HepG2 (cell line): ENCODE measurements around the gene RNU4-1. TPM values are rescaled to one million over a fixed set of nuclear protein-coding genes. Genes with fewer than 3 reads are reported as not detected.
A peak's percentile ranks its signal among the peaks of the same experiment; 100 is the strongest.

Experiments
- CEBPB ChIP-seq: IDR thresholded peaks from 2 replicates; pipeline ENCODE4 v1.6.1; 2011; ENCODE audit warnings: low read depth, low read length, improper control_type of control experiment, borderline replicate concordance
- GTF3A ChIP-seq: sonication (generic); formaldehyde crosslinking; conservative IDR thresholded peaks from 2 replicates; pipeline ENCODE4 v1.4.0; 2020; ENCODE audit warnings: mild to moderate bottlenecking, missing genetic modification reagents
- KAT7 ChIP-seq: IDR thresholded peaks from 2 replicates; pipeline ENCODE4 v1.6.1; 2018; ENCODE audit warnings: borderline replicate concordance, missing compliant biosample characterization
- KLF12 ChIP-seq: sonication (generic); formaldehyde crosslinking; IDR thresholded peaks from 2 replicates; pipeline ENCODE4 v1.4.0; 2020; ENCODE audit warnings: missing genetic modification reagents, borderline replicate concordance
- NR1H2 ChIP-seq: sonication (generic); formaldehyde crosslinking; IDR thresholded peaks from 2 replicates; pipeline ENCODE4 v1.8.1; 2022; ENCODE audit warnings: low read depth, missing genetic modification reagents, borderline replicate concordance
- NRL ChIP-seq: sonication (generic); formaldehyde crosslinking; IDR thresholded peaks from 2 replicates; pipeline ENCODE4 v1.5.0; 2020; ENCODE audit warnings: missing genetic modification reagents, mild to moderate bottlenecking, moderate library complexity, borderline replicate concordance
- POLR2A ChIP-seq, 2 experiments: IDR thresholded peaks; 2 replicates each; pipeline ENCODE4 v1.6.1; 2011; ENCODE audit warnings: low read depth in 2 of 2, low read length in 2 of 2, mild to moderate bottlenecking in 1 of 2, moderate library complexity in 1 of 2; ENCODE audit not compliant: insufficient read depth in 1 of 2
- RBM22 ChIP-seq: fragments of 200-400 bp; formaldehyde crosslinking; optimal IDR thresholded peaks from 2 replicates; pipeline ENCODE3; 2017; ENCODE audit warnings: mild to moderate bottlenecking, low read length, moderate library complexity
- SOX13 ChIP-seq, 3 experiments: fragments of 450-650 bp in 1 of 3; sonication (generic) in 1 of 3; formaldehyde crosslinking in 1 of 3; IDR thresholded peaks in 2 of 3; conservative IDR thresholded peaks in 1 of 3; 2 replicates each; pipeline versions ENCODE4 v1.5.0 to v1.6.1; 2016 to 2020; ENCODE audit warnings: antibody characterized with exemption in 1 of 3, mild to moderate bottlenecking in 1 of 3, missing compliant biosample characterization in 1 of 3, missing genetic modification reagents in 1 of 3, moderate library complexity in 1 of 3
- SP5 ChIP-seq: IDR thresholded peaks from 2 replicates; pipeline ENCODE4 v1.6.1; 2016; ENCODE audit warnings: low read depth, borderline replicate concordance
- SYNCRIP ChIP-seq: fragments of 200-400 bp; formaldehyde crosslinking; IDR thresholded peaks from 2 replicates; pipeline ENCODE4 v1.6.1; 2018; ENCODE audit warnings: mild to moderate bottlenecking, low read depth, low read length; ENCODE audit not compliant: insufficient read depth
- TSC22D2 ChIP-seq: sonication (generic); formaldehyde crosslinking; IDR thresholded peaks from 2 replicates; pipeline ENCODE4 v1.5.1; 2020; ENCODE audit warnings: missing genetic modification reagents, mild to moderate bottlenecking, borderline replicate concordance
- U2AF2 ChIP-seq: fragments of 200-400 bp; formaldehyde crosslinking; IDR thresholded peaks from 2 replicates; pipeline ENCODE4 v1.6.1; 2017; ENCODE audit warnings: low read depth, mild to moderate bottlenecking, low read length
- ZFP41 ChIP-seq: sonication (generic); formaldehyde crosslinking; IDR thresholded peaks from 2 replicates; pipeline ENCODE4 v1.4.0; 2020; ENCODE audit warnings: mild to moderate bottlenecking, missing genetic modification reagents, borderline replicate concordance
- ZNF20 ChIP-seq: sonication (generic); formaldehyde crosslinking; IDR thresholded peaks from 2 replicates; pipeline ENCODE4 v1.4.0; 2020; ENCODE audit warnings: mild to moderate bottlenecking, moderate library complexity, missing genetic modification reagents
- ZNF282 ChIP-seq: fragments of 450-650 bp; IDR thresholded peaks from 2 replicates; pipeline ENCODE4 v1.6.1; 2018; ENCODE audit not compliant: partially characterized antibody
- ZNF329 ChIP-seq: sonication (generic); formaldehyde crosslinking; IDR thresholded peaks from 2 replicates; pipeline ENCODE4 v1.9.0; 2021; ENCODE audit warnings: low read depth, mild to moderate bottlenecking, missing genetic modification reagents
- ZNF337 ChIP-seq: sonication (generic); formaldehyde crosslinking; IDR thresholded peaks from 2 replicates; pipeline ENCODE4 v1.5.1; 2020; ENCODE audit warnings: missing genetic modification reagents, low read depth, mild to moderate bottlenecking, borderline replicate concordance
- ZNF772 ChIP-seq: sonication (generic); formaldehyde crosslinking; IDR thresholded peaks from 2 replicates; pipeline ENCODE4 v1.5.0; 2020; ENCODE audit warnings: mild to moderate bottlenecking, missing genetic modification reagents
- ZSCAN22 ChIP-seq: sonication (generic); formaldehyde crosslinking; IDR thresholded peaks from 2 replicates; pipeline ENCODE4 v1.4.0; 2020; ENCODE audit warnings: mild to moderate bottlenecking, missing genetic modification reagents
- polyA plus RNA-seq, 8 experiments: library from polyadenylated mRNA; depleted of rRNA in 3 of 8; stranded (reverse) in 7 of 8; unstranded in 1 of 8; fragments of >200 nt; fragmentation: Illumina TruSeq in 4 of 8; extraction: Trizol in 4 of 8; gene quantifications; 2 replicates each; pipeline versions ENCODE4 v1.2.1 to v1.2.3, GENCODE V29; 2011 to 2016; ENCODE audit warnings: low read depth in 4 of 8, missing spikeins in 1 of 8, mixed read lengths in 1 of 8; ENCODE audit not compliant: insufficient read depth in 1 of 8
- total RNA-seq, 5 experiments: library from RNA; depleted of rRNA; stranded (reverse); fragments of >200 nt; fragmentation: Illumina TruSeq; extraction: Trizol; gene quantifications; 2 replicates each; pipeline ENCODE4 v1.2.3, GENCODE V29; 2016; ENCODE audit warnings: low read depth in 1 of 5
- TF ChIP-seq, protein P1 (sequence below): IDR thresholded peaks from 2 replicates; pipeline ENCODE4 v1.6.1; 2018; ENCODE audit warnings: missing genetic modification reagents, mild to moderate bottlenecking, missing compliant biosample characterization
- TF ChIP-seq, protein P2 (sequence below): sonication (generic); formaldehyde crosslinking; IDR thresholded peaks from 2 replicates; pipeline ENCODE4 v1.8.0; 2022; ENCODE audit warnings: mild to moderate bottlenecking, missing genetic modification reagents; ENCODE audit not compliant: insufficient replicate concordance
- TF ChIP-seq, protein P3 (sequence below): sonication (generic); formaldehyde crosslinking; IDR thresholded peaks from 2 replicates; pipeline ENCODE4 v1.8.1; 2023; ENCODE audit warnings: missing genetic modification reagents, inconsistent platforms, borderline replicate concordance
- TF ChIP-seq, protein P4 (sequence below): sonication (generic); formaldehyde crosslinking; IDR thresholded peaks from 2 replicates; pipeline ENCODE4 v1.4.0; 2020; ENCODE audit warnings: missing genetic modification reagents

The RNU4-1 gene
- total and polyA plus RNA-seq, 2 of the 13 experiments (the other 11 are each of a cell fraction or from before 2014, with no cell fraction given): 7,407 TPM; not detected in 1

- TF ChIP-seq, protein P1, sequence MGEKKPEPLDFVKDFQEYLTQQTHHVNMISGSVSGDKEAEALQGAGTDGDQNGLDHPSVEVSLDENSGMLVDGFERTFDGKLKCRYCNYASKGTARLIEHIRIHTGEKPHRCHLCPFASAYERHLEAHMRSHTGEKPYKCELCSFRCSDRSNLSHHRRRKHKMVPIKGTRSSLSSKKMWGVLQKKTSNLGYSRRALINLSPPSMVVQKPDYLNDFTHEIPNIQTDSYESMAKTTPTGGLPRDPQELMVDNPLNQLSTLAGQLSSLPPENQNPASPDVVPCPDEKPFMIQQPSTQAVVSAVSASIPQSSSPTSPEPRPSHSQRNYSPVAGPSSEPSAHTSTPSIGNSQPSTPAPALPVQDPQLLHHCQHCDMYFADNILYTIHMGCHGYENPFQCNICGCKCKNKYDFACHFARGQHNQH (CRISPR knock-in tag): peak; percentile 80; the same call in 1 of the 2 replicates
- TF ChIP-seq NRL (CRISPR knock-in tag): no peak
- no peak; the same call in 1 of the 2 replicates for TF ChIP-seq KAT7
- TF ChIP-seq ZNF772 (CRISPR knock-in tag): no peak; the same call in 1 of the 2 replicates
- no peak for TF ChIP-seq ZNF329 (CRISPR knock-in tag)
- TF ChIP-seq, protein P2, sequence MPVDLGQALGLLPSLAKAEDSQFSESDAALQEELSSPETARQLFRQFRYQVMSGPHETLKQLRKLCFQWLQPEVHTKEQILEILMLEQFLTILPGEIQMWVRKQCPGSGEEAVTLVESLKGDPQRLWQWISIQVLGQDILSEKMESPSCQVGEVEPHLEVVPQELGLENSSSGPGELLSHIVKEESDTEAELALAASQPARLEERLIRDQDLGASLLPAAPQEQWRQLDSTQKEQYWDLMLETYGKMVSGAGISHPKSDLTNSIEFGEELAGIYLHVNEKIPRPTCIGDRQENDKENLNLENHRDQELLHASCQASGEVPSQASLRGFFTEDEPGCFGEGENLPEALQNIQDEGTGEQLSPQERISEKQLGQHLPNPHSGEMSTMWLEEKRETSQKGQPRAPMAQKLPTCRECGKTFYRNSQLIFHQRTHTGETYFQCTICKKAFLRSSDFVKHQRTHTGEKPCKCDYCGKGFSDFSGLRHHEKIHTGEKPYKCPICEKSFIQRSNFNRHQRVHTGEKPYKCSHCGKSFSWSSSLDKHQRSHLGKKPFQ (CRISPR knock-in tag): no peak
- TF ChIP-seq SP5 (CRISPR knock-in tag): peak; percentile 42; the same call in 1 of the 2 replicates
- peak; percentile 21; the same call in 1 of the 2 replicates for TF ChIP-seq CEBPB
- no peak for TF ChIP-seq NR1H2 (CRISPR knock-in tag)
- TF ChIP-seq KLF12 (CRISPR knock-in tag): peak; percentile 88
- no peak for TF ChIP-seq ZNF337
- no peak for TF ChIP-seq ZNF282
- TF ChIP-seq ZFP41 (CRISPR knock-in tag): no peak
- peak; percentile 99 to 100 for TF ChIP-seq POLR2A (IDR thresholded peaks at IDR 0.05; ENCODE audit: insufficient read depth in 1 of 2, low read depth in 2 of 2, low read length in 2 of 2)
- TF ChIP-seq SOX13 (IDR thresholded peaks at IDR 0.05): peak; percentile 77
- TF ChIP-seq SOX13 (CRISPR knock-in tag; conservative IDR thresholded peaks at IDR 0.05 in 1 of 2, IDR thresholded peaks at IDR 0.05 in 1 of 2): peak in 1 of 2 experiments; percentile 57; a peak in 2 of 4 replicates
- no peak for TF ChIP-seq U2AF2
- TF ChIP-seq, protein P3, sequence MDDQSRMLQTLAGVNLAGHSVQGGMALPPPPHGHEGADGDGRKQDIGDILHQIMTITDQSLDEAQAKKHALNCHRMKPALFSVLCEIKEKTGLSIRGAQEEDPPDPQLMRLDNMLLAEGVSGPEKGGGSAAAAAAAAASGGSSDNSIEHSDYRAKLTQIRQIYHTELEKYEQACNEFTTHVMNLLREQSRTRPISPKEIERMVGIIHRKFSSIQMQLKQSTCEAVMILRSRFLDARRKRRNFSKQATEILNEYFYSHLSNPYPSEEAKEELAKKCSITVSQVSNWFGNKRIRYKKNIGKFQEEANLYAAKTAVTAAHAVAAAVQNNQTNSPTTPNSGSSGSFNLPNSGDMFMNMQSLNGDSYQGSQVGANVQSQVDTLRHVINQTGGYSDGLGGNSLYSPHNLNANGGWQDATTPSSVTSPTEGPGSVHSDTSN (CRISPR knock-in tag): peak; percentile 82
- TF ChIP-seq ZSCAN22: no peak
- no peak for TF ChIP-seq GTF3A (CRISPR knock-in tag)
- no peak for TF ChIP-seq SYNCRIP
- TF ChIP-seq, protein P4, sequence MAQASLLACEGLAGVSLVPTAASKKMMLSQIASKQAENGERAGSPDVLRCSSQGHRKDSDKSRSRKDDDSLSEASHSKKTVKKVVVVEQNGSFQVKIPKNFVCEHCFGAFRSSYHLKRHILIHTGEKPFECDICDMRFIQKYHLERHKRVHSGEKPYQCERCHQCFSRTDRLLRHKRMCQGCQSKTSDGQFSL: peak; percentile 83
- peak; percentile 90 for TF ChIP-seq RBM22
- no peak for TF ChIP-seq TSC22D2 (CRISPR knock-in tag)
- no peak for TF ChIP-seq ZNF20
These were observed at the start of gene RNU4-1 (continued) for GRCh38 chr12:120292661-120293531.
